Measurements from ENCODE around the gene PDE6B.
"Not testable (repeated sequence)": the region's sequence is repeated elsewhere in the genome, so short reads cannot be mapped to it uniquely, and the experiment has no call there.

PDE6B gene

DNA sequence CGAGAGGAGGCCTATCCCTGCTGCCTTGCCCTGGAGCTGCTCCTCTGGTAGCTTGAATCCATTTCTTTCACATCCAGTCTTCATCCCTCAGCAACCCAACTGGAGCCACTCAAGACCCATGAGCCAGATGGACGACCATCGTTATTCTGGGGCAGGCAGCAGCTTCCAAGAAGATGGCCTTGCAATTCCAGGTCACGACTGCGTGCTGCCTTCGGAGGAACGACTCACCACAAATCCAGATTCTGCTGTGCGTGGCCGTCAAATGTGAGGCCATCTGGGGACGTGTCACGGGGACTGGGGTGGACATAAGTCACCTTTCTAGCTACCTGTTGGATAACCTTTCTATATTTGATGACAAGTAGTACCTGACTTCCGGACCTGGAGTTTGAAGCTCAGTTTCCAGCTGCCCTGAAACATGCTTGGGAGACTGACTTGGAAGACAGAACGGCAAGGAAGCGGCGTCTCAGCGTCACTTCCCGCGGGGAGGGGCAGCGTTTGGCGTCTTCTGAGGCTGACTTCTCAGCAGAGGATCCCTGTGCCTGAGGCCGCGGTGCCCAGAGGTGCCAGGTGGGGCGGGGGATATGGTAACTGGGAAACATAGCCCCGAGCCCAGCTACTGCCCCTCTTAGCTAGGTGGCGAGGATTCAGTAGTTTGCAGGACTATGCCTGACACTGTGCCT is 37.6 kb upstream of the PDE6B start:
- no peaks in the 10 kb centered on the region for H3K9me3 ChIP-seq (ENCODE audit: control insufficient read depth, insufficient read depth, low read depth, low read length)
- H3K27ac ChIP-seq (ENCODE audit: low read depth, low read length), result no peak overlapping the region
- no peak overlapping the region for H3K4me3 ChIP-seq (ENCODE audit: low read depth, low read length)
- no peak overlapping the region for H3K9ac ChIP-seq (ENCODE audit: low read length)
- no peaks in the 10 kb centered on the region; the same call in 1 of the 2 replicates for H3K27me3 ChIP-seq (ENCODE audit: control insufficient read depth, insufficient read depth, low read length)
- H3K36me3 ChIP-seq (ENCODE audit: control insufficient read depth, insufficient read depth, low read length), result no peaks in the 10 kb centered on the region
- no peaks in the 10 kb centered on the region for H3K4me1 ChIP-seq (ENCODE audit: control insufficient read depth, insufficient read depth, low read length)

DNA sequence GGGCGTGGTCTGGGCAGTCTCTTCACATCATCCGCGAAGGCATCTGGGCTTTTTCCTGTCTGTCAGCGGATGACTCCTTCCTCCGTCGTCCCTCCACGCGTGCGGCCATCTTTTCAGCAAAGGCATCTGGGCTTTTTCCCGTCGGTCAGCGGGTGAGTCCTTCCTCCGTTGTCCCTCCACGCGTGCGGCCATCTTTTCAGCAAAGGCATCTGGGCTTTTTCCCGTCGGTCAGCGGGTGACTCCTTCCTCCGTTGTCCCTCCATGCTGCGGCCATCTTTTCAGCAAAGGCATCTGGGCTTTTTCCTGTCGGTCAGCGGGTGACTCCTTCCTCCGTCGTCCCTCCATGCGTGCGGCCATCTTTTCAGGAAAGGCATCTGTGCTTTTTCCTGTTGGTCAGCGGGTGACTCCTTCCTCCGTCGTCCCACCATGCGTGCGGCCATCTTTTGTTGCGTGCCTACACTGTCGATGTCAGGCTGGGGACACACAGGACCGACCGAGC is 37.0 kb upstream of the PDE6B start:
- H3K27me3 ChIP-seq (ENCODE audit: control insufficient read depth, insufficient read depth, low read length), result no peaks in the 10 kb centered on the region; the same call in 1 of the 2 replicates
- no peak overlapping the region for H3K9ac ChIP-seq (ENCODE audit: low read length)
- H3K36me3 ChIP-seq (ENCODE audit: control insufficient read depth, insufficient read depth, low read length), result no peaks in the 10 kb centered on the region
- H3K9me3 ChIP-seq (ENCODE audit: control insufficient read depth, insufficient read depth, low read depth, low read length), result no peaks in the 10 kb centered on the region
- no peaks in the 10 kb centered on the region for H3K4me1 ChIP-seq (ENCODE audit: control insufficient read depth, insufficient read depth, low read length)
- no peak overlapping the region for H3K4me3 ChIP-seq (ENCODE audit: low read depth, low read length)
- H3K27ac ChIP-seq (ENCODE audit: low read depth, low read length), result no peak overlapping the region

- no peaks in the 10 kb centered on the region; the same call in 1 of the 2 replicates for H3K27me3 ChIP-seq (ENCODE audit: control insufficient read depth, insufficient read depth, low read length)
- H3K9ac ChIP-seq (ENCODE audit: low read length), result no peak overlapping the region
- H3K4me1 ChIP-seq (ENCODE audit: control insufficient read depth, insufficient read depth, low read length), result no peaks in the 10 kb centered on the region
- no peaks in the 10 kb centered on the region for H3K9me3 ChIP-seq (ENCODE audit: control insufficient read depth, insufficient read depth, low read depth, low read length)
- no peaks in the 10 kb centered on the region for H3K36me3 ChIP-seq (ENCODE audit: control insufficient read depth, insufficient read depth, low read length)
- H3K4me3 ChIP-seq (ENCODE audit: low read depth, low read length), result no peak overlapping the region
- H3K27ac ChIP-seq (ENCODE audit: low read depth, low read length), result no peak overlapping the region
Measured at GRCh38 chr4:589219-589963, 36.0 kb upstream of the PDE6B start.

GRCh38 chr4:590313-590841 is 35.0 kb upstream of the PDE6B start:
- Histone ChIP-seq H3K27me3 (ENCODE audit: control insufficient read depth, insufficient read depth, low read length) (no peaks in the 10 kb centered on the region; the same call in 1 of the 2 replicates), H3K9me3 (ENCODE audit: control insufficient read depth, insufficient read depth, low read depth, low read length) (no peaks in the 10 kb centered on the region), H3K36me3 (ENCODE audit: control insufficient read depth, insufficient read depth, low read length) (no peaks in the 10 kb centered on the region), H3K4me3 (ENCODE audit: low read depth, low read length) (no peak overlapping the region), H3K4me1 (ENCODE audit: control insufficient read depth, insufficient read depth, low read length) (no peaks in the 10 kb centered on the region), H3K27ac (ENCODE audit: low read depth, low read length) (no peak overlapping the region), H3K9ac (ENCODE audit: low read length) (no peak overlapping the region)

DNA sequence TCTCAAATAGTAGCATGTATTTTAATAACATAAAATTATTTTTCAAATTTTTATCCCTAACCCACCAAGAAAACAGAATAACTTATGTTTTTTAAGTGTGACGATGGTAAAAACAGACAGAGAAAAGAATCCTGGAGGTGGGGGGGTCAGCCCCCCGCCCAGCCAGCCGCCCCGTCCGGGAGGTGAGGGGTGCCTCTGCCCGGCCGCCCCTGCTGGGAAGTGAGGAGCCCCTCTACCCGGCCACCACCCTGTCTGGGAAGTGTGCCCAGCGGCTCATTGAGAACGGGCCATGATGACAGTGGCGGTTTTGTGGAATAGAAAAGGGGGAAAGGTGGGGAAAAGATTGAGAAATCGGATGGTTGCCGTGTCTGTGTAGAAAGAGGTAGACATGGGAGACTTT is 33.2 kb upstream of the PDE6B start:
- not testable (repeated sequence) for H3K9ac ChIP-seq (ENCODE audit: low read length); H3K27ac ChIP-seq (ENCODE audit: low read depth, low read length); H3K4me1 ChIP-seq (ENCODE audit: control insufficient read depth, insufficient read depth, low read length); H3K36me3 ChIP-seq (ENCODE audit: control insufficient read depth, insufficient read depth, low read length); H3K27me3 ChIP-seq (ENCODE audit: control insufficient read depth, insufficient read depth, low read length); H3K9me3 ChIP-seq (ENCODE audit: control insufficient read depth, insufficient read depth, low read depth, low read length); H3K4me3 ChIP-seq (ENCODE audit: low read depth, low read length)

- Histone ChIP-seq H3K27me3 (ENCODE audit: control insufficient read depth, insufficient read depth, low read length) (peaks cover 5% of the 10 kb centered on the region; the same call in 1 of the 2 replicates), H3K9me3 (ENCODE audit: control insufficient read depth, insufficient read depth, low read depth, low read length) (no peaks in the 10 kb centered on the region), H3K4me3 (ENCODE audit: low read depth, low read length) (no peak overlapping the region), H3K4me1 (ENCODE audit: control insufficient read depth, insufficient read depth, low read length) (no peaks in the 10 kb centered on the region), H3K27ac (ENCODE audit: low read depth, low read length) (no peak overlapping the region), H3K9ac (ENCODE audit: low read length) (no peak overlapping the region), H3K36me3 (ENCODE audit: control insufficient read depth, insufficient read depth, low read length) (no peaks in the 10 kb centered on the region)
Measured at GRCh38 chr4:592825-593520, 32.4 kb upstream of the PDE6B start.

- H3K9ac ChIP-seq (ENCODE audit: low read length), result no peak overlapping the region
- no peaks in the 10 kb centered on the region for H3K9me3 ChIP-seq (ENCODE audit: control insufficient read depth, insufficient read depth, low read depth, low read length)
- H3K36me3 ChIP-seq (ENCODE audit: control insufficient read depth, insufficient read depth, low read length), result no peaks in the 10 kb centered on the region
- H3K27me3 ChIP-seq (ENCODE audit: control insufficient read depth, insufficient read depth, low read length), result peaks cover 10% of the 10 kb centered on the region; the same call in 1 of the 2 replicates
- peaks cover 3% of the 10 kb centered on the region; the same call in 1 of the 2 replicates for H3K4me1 ChIP-seq (ENCODE audit: control insufficient read depth, insufficient read depth, low read length)
- no peak overlapping the region for H3K27ac ChIP-seq (ENCODE audit: low read depth, low read length)
- no peak overlapping the region for H3K4me3 ChIP-seq (ENCODE audit: low read depth, low read length)
Measured at GRCh38 chr4:598925-599324, 26.4 kb upstream of the PDE6B start.

- H3K9ac ChIP-seq (ENCODE audit: low read length), result no peak overlapping the region
- H3K9me3 ChIP-seq (ENCODE audit: control insufficient read depth, insufficient read depth, low read depth, low read length), result no peaks in the 10 kb centered on the region
- no peak overlapping the region for H3K27ac ChIP-seq (ENCODE audit: low read depth, low read length)
- no peak overlapping the region for H3K4me3 ChIP-seq (ENCODE audit: low read depth, low read length)
- peaks cover 10% of the 10 kb centered on the region; the same call in 1 of the 2 replicates for H3K27me3 ChIP-seq (ENCODE audit: control insufficient read depth, insufficient read depth, low read length)
- peaks cover 3% of the 10 kb centered on the region; the same call in 1 of the 2 replicates for H3K4me1 ChIP-seq (ENCODE audit: control insufficient read depth, insufficient read depth, low read length)
- H3K36me3 ChIP-seq (ENCODE audit: control insufficient read depth, insufficient read depth, low read length), result no peaks in the 10 kb centered on the region
Measured at GRCh38 chr4:600166-600565, 25.2 kb upstream of the PDE6B start.

DNA sequence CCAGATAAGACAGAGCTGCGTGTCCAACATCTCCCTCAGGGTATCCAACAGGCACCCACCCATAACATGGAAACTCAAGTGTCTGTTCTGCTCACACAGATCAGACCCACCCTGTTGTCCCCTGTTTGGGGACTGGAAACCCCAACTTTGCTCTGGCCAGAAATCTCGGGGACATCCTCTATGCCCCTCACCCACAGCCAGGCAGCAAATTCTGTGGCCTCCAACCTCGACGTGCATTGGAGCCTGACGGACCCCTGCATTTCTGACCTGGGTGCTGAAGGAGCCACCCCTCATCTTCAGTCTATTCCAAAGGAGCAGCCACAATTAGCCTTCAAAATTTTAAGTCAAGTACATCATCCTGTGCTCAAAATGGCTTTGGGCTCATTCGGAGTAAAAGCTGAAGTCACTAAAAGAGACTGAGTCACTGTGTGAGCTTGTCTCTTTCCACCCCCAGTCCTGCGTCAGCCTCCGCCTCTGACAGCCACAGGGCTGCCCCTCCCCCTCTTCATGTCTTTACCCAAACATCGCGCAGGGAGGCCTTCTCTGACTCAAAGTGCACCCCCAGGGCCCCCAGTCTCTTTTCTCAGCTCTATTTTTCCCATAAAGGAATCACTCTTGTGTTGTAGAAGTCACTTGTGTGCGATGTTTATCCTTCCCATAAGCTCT is 24.4 kb upstream of the PDE6B start:
- Histone ChIP-seq H3K9ac (ENCODE audit: low read length) (no peak overlapping the region), H3K9me3 (ENCODE audit: control insufficient read depth, insufficient read depth, low read depth, low read length) (no peaks in the 10 kb centered on the region), H3K27ac (ENCODE audit: low read depth, low read length) (no peak overlapping the region), H3K4me1 (ENCODE audit: control insufficient read depth, insufficient read depth, low read length) (peaks cover 3% of the 10 kb centered on the region; the same call in 1 of the 2 replicates), H3K4me3 (ENCODE audit: low read depth, low read length) (no peak overlapping the region), H3K27me3 (ENCODE audit: control insufficient read depth, insufficient read depth, low read length) (peaks cover 10% of the 10 kb centered on the region; the same call in 1 of the 2 replicates), H3K36me3 (ENCODE audit: control insufficient read depth, insufficient read depth, low read length) (no peaks in the 10 kb centered on the region)

Data from HUES6 (cell line).